ENCODE results near the gene PIP4K2C.

The PIP4K2C gene

GRCh38 chr12:57590864-57591781 is at the start of gene PIP4K2C:
Gene PIP4K2C, plus strand, starts transcription at chr12:57591192. Its CDS starts 98 bp downstream, at chr12:57591290.
- peak; percentile 95 for DNase-seq

- DNase-seq: no peak
Measured at GRCh38 chr12:57541717-57542116, 49.3 kb upstream of the PIP4K2C start.

GRCh38 chr12:57543581-57543980 is 47.4 kb upstream of the PIP4K2C start:
- DNase-seq: no peak

- no peak for DNase-seq
Measured at GRCh38 chr12:57545809-57546437, 45.1 kb upstream of the PIP4K2C start.

- DNase-seq: peak; percentile 97
Measured at GRCh38 chr12:57546438-57547287, 44.3 kb upstream of the PIP4K2C start, which contains the start of gene DCTN2. Gene DCTN2, minus strand, starts transcription at chr12:57547192. Its CDS starts 129 bp downstream, at chr12:57547063.

- DNase-seq: no peak
Measured at GRCh38 chr12:57547288-57548012, 43.5 kb upstream of the PIP4K2C start.

- DNase-seq: no peak
Measured at GRCh38 chr12:57548013-57548315, 43.0 kb upstream of the PIP4K2C start.

- DNase-seq: no peak
Measured at GRCh38 chr12:57548488-57548887, 42.5 kb upstream of the PIP4K2C start.

- no peak for DNase-seq
Measured at GRCh38 chr12:57549203-57549908, 41.6 kb upstream of the PIP4K2C start.

GRCh38 chr12:57549909-57550640 is 40.9 kb upstream of the PIP4K2C start, which contains the start of gene KIF5A:
Gene KIF5A, plus strand, starts transcription at chr12:57550044. Its CDS starts 228 bp downstream, at chr12:57550272.
- DNase-seq: peak; percentile 45

- DNase-seq: no peak
Measured at GRCh38 chr12:57550641-57551549, 40.1 kb upstream of the PIP4K2C start.

- no peak for DNase-seq
Measured at GRCh38 chr12:57551637-57552305, 39.2 kb upstream of the PIP4K2C start.

- no peak for DNase-seq
Measured at GRCh38 chr12:57552306-57552651, 38.7 kb upstream of the PIP4K2C start.

GRCh38 chr12:57552835-57553313 is 38.1 kb upstream of the PIP4K2C start:
- no peak for DNase-seq

- DNase-seq: no peak
Measured at GRCh38 chr12:57553343-57554202, 37.4 kb upstream of the PIP4K2C start.

- no peak for DNase-seq
Measured at GRCh38 chr12:57554453-57554852, 36.5 kb upstream of the PIP4K2C start.

- no peak for DNase-seq
Measured at GRCh38 chr12:57554897-57555296, 36.1 kb upstream of the PIP4K2C start.

- DNase-seq: no peak
Measured at GRCh38 chr12:57558864-57559263, 32.1 kb upstream of the PIP4K2C start.

Data from RPMI8226 (cell line).